ENCODE data around the gene COL26A1.

DNA sequence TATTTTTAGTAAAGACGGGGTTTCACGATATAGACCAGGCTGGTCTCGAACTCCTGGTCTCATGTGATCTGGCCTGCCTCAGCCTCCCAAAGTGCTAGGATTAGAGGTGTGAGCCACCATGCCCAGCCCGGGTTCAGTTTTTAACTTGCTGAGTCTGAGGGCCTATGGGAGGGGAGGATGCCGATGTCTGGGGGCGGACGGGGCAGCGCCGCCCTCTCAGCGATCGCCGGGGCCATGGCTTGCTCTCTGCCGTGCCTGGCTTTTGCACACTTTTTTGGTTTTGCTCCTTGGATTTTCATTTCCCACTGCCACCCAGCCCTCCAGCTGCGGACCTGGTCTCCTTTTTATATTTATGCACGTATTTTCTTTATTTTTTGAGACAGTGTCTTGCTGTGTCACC is 15.2 kb upstream of the COL26A1 start:
- no peak for TF ChIP-seq POLR2A (IDR thresholded peaks at IDR 0.05)
- no peak for TF ChIP-seq CTCF (IDR thresholded peaks at IDR 0.05)
- no peak for TF ChIP-seq POLR2AphosphoS5 (IDR thresholded peaks at IDR 0.05)
